Heart left ventricle (tissue), 13 donors: ENCODE measurements around the gene ALKBH7.

Source experiments
- POLR2A ChIP-seq, 2 donors: fragments of 450-650 bp; IDR thresholded peaks; one replicate each; pipeline ENCODE4 v1.6.1; 2017; ENCODE audit warnings: antibody characterized with exemption in 2 of 2, mild to moderate bottlenecking in 2 of 2, moderate library complexity in 2 of 2
- TF ChIP-seq, protein P1 (sequence below), 12 donors: fragments of 200-600 bp; sonication (generic) in 4 of 12; IDR thresholded peaks; one replicate each; pipeline versions ENCODE4 v1.5.0 to v1.8.0; 2018 to 2022; ENCODE audit warnings: antibody characterized with exemption in 12 of 12, mild to moderate bottlenecking in 5 of 12
- donor health status: ischemic (EF 13 %, LVEDD 7.1; RV severe dilation, severe dysfunction).
- donor health status: DM: no; HTN: yes; CAD: no.
- donor health status: DM: no; HTN: no; CAD: no.
- donor health status: ischemic (EF 25% LVEDD 6.9; RV normal size, moderate dysfunction).
- donor health status: ischemic (EF 25% LVEDD 5.7; RV mildly dilated, moderate dysfunction).
- donor health status: ischemic (EF 35%, LVEDD 5.7; RV mildly dilated, moderate dysfunction).
- donor health status: nonischemic (EF 11% LVEDD 7.7; RV severe dilation, severe dysfunction).
- donor health status: DM: yes; HTN: yes; CAD: no.
- donor health status: PGD.
- donor health status: ischemic (EF 29% LVEDD 5.4; RV normal size, mild dysfunction).
- donor health status: nonischemic (EF 23%, LVEDD 6.1; RV moderate dilation, normal function).

GRCh38 chr19:6357174-6357573 lies 15.4 kb upstream of the ALKBH7 start:
- no peak for TF ChIP-seq POLR2A (IDR thresholded peaks at IDR 0.05)
- TF ChIP-seq, protein P1, sequence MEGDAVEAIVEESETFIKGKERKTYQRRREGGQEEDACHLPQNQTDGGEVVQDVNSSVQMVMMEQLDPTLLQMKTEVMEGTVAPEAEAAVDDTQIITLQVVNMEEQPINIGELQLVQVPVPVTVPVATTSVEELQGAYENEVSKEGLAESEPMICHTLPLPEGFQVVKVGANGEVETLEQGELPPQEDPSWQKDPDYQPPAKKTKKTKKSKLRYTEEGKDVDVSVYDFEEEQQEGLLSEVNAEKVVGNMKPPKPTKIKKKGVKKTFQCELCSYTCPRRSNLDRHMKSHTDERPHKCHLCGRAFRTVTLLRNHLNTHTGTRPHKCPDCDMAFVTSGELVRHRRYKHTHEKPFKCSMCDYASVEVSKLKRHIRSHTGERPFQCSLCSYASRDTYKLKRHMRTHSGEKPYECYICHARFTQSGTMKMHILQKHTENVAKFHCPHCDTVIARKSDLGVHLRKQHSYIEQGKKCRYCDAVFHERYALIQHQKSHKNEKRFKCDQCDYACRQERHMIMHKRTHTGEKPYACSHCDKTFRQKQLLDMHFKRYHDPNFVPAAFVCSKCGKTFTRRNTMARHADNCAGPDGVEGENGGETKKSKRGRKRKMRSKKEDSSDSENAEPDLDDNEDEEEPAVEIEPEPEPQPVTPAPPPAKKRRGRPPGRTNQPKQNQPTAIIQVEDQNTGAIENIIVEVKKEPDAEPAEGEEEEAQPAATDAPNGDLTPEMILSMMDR (IDR thresholded peaks at IDR 0.05), result no peak
